ENCODE results near the gene ZNF532.
"Not testable (repeated sequence)": the region's sequence is repeated elsewhere in the genome, so short reads cannot be mapped to it uniquely, and the experiment has no call there.

Gene ZNF532

DNA sequence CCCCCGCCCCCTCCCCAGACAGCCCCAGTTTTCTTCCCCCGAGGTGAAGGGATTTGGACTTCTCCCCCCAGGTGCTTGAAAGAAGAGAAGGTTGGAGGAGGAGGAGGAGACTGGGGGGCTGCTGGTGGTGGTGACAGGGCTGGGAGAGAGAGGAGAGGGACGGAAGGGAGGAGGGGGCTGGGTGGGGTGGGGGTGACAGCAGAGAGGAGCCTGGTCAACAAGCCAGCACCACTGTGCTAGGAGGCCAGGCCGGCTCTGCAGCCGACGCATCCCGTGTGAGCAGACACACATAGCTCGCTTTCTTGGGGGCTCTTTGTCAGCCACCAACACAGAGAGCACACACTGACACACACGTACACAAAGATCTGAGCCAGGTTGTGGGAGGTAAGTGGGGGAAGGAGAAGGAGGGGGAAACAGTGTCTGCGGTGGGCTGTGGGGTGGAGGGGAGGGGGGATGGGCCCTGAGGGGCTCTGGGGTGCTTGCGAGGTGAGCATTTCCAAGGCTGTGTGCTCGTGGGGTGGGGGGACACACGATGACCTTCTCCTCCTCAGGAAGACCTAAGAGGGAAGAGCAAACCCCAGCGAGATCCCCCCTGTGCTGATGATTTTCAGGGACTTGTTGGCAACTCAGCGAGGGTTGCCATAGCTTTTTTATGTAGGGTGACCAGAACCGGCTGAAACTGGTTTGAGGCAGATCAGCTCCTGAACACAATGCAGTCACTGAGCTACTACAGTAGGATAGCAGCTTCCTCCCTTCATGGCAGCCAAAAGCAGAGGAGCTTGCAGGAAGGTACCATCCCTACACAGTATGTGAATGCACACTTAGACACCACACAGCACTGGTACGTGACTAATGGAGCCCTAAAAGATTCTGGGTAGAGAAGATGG is at the start of gene ZNF532:
TSS of gene ZNF532 (plus strand) at position 732 of the 887 bp plus-strand sequence. CDS start 53,411 bp downstream, outside the sequence.
- no peak for DNase-seq (ENCODE audit: low read depth, low spot score)

DNA sequence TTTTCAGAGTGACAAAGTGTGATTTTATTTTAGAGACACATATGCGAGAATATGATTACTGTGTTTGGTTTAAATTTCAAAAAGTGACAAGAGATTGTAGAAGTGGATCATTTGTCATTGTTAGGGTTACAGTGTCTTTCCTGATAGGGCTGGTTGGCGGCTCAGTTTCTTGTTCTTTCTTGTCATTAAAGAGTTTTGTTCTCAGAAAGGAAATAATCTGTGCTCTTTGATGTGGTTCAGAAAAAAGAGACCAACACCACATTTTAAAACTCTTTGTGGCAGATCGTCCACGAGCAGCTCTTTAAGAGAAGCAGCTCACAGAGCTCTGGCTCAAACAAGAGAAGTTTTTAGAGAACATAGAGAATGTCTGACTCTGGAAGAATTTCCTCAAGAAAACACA is 45.6 kb upstream of the ZNF532 start:
- no peak for DNase-seq (ENCODE audit: low read depth, low spot score)

DNA sequence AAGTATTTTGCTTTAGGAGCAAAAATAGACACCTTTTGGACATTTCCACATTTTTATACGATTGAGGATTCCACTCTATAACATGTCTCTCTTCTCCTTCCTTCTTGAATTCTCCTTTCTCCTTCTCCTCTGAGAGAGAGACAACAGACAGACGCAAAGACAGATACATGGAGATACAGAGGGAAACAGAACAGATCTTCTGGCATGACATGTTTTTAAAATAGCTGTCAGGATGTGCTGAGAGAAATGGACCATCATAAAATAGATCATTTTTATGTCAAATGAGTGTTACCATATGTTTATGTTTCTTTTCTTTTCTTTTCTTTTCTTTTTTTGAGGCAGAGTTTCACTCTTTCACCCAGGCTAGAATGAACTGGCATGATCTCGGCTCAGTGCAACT is 44.4 kb upstream of the ZNF532 start:
- no peak for DNase-seq (ENCODE audit: low read depth, low spot score)

- no peak for DNase-seq (ENCODE audit: low read depth, low spot score)
Observed at GRCh38 chr18:58822944-58823343, 41.7 kb upstream of the ZNF532 start.

DNA sequence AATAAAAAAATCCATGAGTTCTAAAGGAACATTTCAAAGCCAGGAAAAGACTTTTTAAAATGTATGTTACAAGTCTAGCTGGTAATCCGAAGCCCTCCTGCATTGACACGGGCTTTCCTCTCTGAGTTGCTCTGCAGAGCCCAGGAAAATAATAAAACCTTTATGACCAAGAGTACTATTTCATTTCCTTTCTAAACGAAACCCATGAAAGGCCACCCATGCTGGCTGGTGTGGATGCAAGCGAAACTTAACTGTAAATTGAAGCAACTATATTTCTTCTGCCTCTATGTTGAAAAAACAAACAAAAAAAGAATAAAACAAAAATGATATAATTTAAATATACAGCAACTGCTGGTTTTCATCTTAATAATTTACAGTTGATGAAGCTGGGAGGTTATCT is 41.3 kb upstream of the ZNF532 start:
- no peak for DNase-seq (ENCODE audit: low read depth, low spot score)

- not testable (repeated sequence) for DNase-seq (ENCODE audit: low read depth, low spot score)
Observed at GRCh38 chr18:58826926-58827325, 37.8 kb upstream of the ZNF532 start.

GRCh38 chr18:58827428-58827827 is 37.2 kb upstream of the ZNF532 start:
- DNase-seq (ENCODE audit: low read depth, low spot score): no peak

DNA sequence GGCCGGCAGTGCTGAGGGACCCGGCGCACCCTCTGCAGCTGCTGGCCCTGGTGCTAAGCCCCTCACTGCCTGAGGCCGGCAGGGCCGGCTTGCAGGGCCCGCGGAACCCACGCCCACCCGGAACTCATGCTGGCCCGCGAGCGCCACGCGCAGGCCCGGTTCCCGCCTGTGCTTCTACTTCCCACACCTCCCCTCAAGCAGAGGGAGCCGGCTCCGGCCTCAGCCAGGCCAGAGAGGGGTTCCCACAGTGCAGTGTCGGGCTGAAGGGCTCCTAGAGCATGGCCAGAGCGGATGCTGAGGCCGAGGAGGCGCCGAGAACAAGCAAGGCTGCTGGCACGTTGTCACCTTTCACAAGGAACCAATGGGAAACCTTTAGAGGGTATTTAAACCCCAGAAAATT is 36.8 kb upstream of the ZNF532 start:
- no peak for DNase-seq (ENCODE audit: low read depth, low spot score)

DNA sequence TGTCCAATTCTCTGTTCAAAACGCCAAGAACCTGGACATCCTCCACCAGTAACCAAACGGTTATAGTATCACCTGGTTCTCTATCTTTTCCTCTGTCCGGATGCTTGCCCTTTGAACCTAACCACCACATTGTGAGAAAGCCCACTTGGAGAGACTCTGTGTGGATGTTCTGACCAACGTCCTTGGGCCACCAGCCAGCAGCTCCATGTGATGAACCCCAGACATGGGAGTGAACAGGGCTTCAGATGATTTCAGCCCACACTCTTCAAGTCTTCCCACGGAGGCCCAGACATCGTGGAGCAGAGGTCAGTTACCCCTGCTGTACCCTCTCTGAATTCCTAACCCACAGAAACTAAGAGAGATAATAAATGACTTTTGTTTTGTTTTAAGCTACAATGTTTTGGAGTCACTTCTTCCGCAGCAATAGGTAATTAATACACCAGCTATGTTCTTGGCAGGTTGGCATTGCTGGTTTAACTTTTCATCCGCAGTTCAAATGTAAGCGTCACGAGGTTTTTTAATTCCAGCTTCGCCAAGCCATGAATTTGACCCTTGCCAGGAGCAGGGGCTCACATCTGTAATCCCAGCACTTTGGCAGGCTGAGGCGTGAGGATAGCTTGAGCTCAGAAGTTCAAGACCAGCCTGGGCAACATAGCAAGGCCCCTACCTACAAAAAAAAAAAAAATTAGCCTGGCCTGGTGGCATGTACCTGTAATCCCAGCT is 36.1 kb upstream of the ZNF532 start:
- DNase-seq (ENCODE audit: low read depth, low spot score): no peak

DNA sequence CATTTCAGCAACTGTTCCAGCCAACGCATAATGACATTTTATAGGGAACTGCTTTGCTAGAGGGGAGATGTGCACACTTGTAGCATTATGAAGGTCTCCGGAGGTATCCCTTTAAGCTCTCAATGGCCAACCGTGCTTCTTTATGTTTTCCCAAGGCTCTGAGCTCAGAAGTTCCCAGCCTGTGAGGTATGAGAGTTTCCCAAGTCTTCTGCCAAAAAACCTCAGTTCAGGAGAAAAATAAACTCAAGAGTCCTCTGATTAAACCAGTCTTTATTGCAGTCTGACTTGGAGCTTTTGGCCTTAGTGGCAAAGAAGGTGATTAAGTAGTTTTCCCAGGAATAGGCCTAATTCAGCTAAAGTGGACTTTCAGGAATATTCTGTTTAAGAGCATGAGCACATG is 35.4 kb upstream of the ZNF532 start:
- no peak for DNase-seq (ENCODE audit: low read depth, low spot score)

GRCh38 chr18:58829886-58830285 is 34.8 kb upstream of the ZNF532 start:
- not testable (repeated sequence) for DNase-seq (ENCODE audit: low read depth, low spot score)

DNA sequence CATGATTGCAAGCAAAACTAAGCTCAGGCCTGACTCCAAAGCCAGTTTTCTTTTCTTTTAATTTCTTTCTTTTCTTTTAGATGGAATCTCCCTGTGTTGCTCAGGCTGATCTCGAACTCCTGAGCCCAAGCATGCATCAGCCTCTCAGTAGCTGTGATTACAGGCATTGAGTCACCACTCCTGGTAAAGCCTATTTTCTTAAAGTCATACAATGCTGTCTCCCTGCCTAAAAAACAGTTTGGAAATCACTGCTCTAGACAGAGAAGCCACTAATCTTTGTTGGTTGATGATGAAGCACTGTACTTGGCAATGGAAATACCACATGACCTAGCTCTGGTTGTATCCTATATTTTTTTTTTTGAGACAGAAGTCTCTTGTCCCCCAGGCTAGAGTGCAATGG is 33.1 kb upstream of the ZNF532 start:
- no peak for DNase-seq (ENCODE audit: low read depth, low spot score)

- no peak for DNase-seq (ENCODE audit: low read depth, low spot score)
Observed at GRCh38 chr18:58838165-58838860, 26.4 kb upstream of the ZNF532 start.

- DNase-seq (ENCODE audit: low read depth, low spot score): no peak
Observed at GRCh38 chr18:58838946-58839345, 25.7 kb upstream of the ZNF532 start.

- no peak for DNase-seq (ENCODE audit: low read depth, low spot score)
Observed at GRCh38 chr18:58842978-58843687, 21.5 kb upstream of the ZNF532 start.

DNA sequence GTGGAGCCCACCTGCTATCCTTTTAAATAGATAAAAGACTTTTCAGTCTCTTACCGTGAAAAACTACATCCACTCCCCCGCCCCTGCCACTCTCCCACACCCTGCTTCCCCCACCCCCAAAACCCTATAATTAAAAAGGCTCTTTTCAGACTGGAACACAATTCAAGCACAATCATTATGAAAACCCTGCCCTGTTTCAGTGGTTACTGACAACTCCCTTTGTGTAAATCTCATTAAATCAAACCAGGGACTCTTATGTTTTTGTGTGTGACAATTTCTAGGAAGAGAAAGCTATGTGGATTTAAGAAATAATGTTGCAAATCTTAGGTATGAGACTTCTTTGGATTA is 21.0 kb upstream of the ZNF532 start:
- no peak for DNase-seq (ENCODE audit: low read depth, low spot score)

GRCh38 chr18:58844871-58845270 is 19.8 kb upstream of the ZNF532 start:
- DNase-seq (ENCODE audit: low read depth, low spot score): no peak

GRCh38 chr18:58845928-58846724 is 18.6 kb upstream of the ZNF532 start:
- no peak for DNase-seq (ENCODE audit: low read depth, low spot score)

DNA sequence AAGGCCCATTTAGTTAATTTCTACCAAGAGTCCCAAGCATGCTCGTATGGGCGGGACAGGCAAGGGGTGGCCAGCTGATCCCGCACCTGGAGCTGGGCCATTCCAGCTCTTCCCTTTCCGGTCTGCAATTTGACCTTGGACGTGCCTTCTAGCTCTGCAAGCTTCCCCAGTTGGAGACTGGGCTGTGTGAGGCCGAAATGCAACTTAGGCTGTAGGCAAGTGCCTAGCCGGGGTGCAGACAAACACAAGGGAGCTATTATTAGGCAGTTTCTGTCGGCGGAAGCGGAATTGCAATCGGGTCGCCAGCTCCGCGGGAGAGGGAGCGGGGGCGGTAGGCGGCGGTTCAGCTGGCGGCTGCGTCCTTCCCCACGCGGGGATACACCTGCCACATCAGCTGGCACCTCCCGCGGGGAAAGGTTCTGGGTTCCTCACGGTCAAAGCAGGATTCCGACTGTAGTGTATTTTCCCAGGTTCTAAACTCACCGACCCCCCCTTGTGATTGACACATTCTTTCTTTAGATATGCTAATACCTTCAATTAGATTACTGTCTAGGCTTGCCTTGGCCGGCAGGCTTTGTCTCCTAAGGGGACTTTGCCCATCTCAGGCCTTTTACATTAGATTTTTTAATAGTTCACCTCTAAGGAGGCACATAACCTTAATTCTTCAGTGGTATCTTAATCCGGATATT is 17.1 kb upstream of the ZNF532 start:
- no peak for DNase-seq (ENCODE audit: low read depth, low spot score)

- DNase-seq (ENCODE audit: low read depth, low spot score): no peak
Observed at GRCh38 chr18:58848685-58849084, 16.0 kb upstream of the ZNF532 start.
